Esophagus squamous epithelium (tissue), 5 donors: ENCODE measurements around the gene LRP8. TPM values are rescaled to one million over a fixed set of nuclear protein-coding genes. Genes with fewer than 3 reads are reported as not detected.
"Not testable (repeated sequence)": the region's sequence is repeated elsewhere in the genome, so short reads cannot be mapped to it uniquely, and the experiment has no call there.

Experiments used
- DNase-seq: peaks from one replicate; lab custom pipeline; 2025; lab: John Stamatoyannopoulos, UW
- H3K27ac ChIP-seq, 4 donors: fragments of 200-600 bp; sonication (generic); one replicate each; pipeline ENCODE4 v1.5.1; 2016 to 2019; ENCODE audit warnings: mild to moderate bottlenecking in 1 of 4
- H3K27me3 ChIP-seq, 4 donors: fragments of 200-600 bp; sonication (generic); 1 replicate in 3 of 4; 2 replicates in 1 of 4; pipeline versions ENCODE4 v1.5.1 to v1.6.0; 2017 to 2021; ENCODE audit warnings: antibody characterized with exemption in 1 of 4
- H3K36me3 ChIP-seq, 3 donors: fragments of 200-600 bp; sonication (generic); one replicate each; pipeline ENCODE4 v1.5.1; 2016 to 2019
- H3K4me1 ChIP-seq, 3 donors: fragments of 200-600 bp; sonication (generic); one replicate each; pipeline ENCODE4 v1.5.1; 2017 to 2019
- H3K4me3 ChIP-seq, 4 donors: fragments of 200-600 bp; sonication (generic); 1 replicate in 3 of 4; 2 replicates in 1 of 4; pipeline ENCODE4 v1.5.1; 2016 to 2019; ENCODE audit warnings: mild to moderate bottlenecking in 2 of 4, moderate library complexity in 1 of 4
- H3K9me3 ChIP-seq, 3 donors: fragments of 200-600 bp; sonication (generic); one replicate each; pipeline ENCODE4 v1.5.1; 2016 to 2019
- POLR2A ChIP-seq, 4 donors: fragments of 450-650 bp; IDR thresholded peaks; one replicate each; pipeline ENCODE4 v1.6.1; 2017; ENCODE audit warnings: antibody characterized with exemption in 4 of 4, mild to moderate bottlenecking in 4 of 4, moderate library complexity in 3 of 4
- WGBS, 2 donors: methylation state at CpG; one replicate each; pipeline ENCODE4 v1.1.5; 2018; 5-methylcytosine and 5-hydroxymethylcytosine counted together
- intact Hi-C: fragments of 100-400 bp; cut with DNase I; formaldehyde crosslinking; loops from one replicate; pipeline ENCODE4 v1.15.0; 2022
- total RNA-seq, 4 donors: library from RNA; depleted of rRNA; stranded (reverse); fragments of >200 nt; gene quantifications; one replicate each; pipeline ENCODE4 v1.1.0, GENCODE V29; 2016
- TF ChIP-seq, protein P1 (sequence below), 6 experiments: fragments of 450-650 bp in 4 of 6; fragments of 200-600 bp in 2 of 6; sonication (generic) in 2 of 6; IDR thresholded peaks; one replicate each; pipeline ENCODE4 v1.5.1; 2016 to 2019; ENCODE audit warnings: antibody characterized with exemption in 6 of 6, mild to moderate bottlenecking in 4 of 6, moderate library complexity in 4 of 6
- donor health status: DM: yes; HTN: yes; CAD: no.

The LRP8 gene
- total RNA-seq, 4 donors from 2014 or later = 15.3 to 39.6 (median 18.8) TPM

DNA sequence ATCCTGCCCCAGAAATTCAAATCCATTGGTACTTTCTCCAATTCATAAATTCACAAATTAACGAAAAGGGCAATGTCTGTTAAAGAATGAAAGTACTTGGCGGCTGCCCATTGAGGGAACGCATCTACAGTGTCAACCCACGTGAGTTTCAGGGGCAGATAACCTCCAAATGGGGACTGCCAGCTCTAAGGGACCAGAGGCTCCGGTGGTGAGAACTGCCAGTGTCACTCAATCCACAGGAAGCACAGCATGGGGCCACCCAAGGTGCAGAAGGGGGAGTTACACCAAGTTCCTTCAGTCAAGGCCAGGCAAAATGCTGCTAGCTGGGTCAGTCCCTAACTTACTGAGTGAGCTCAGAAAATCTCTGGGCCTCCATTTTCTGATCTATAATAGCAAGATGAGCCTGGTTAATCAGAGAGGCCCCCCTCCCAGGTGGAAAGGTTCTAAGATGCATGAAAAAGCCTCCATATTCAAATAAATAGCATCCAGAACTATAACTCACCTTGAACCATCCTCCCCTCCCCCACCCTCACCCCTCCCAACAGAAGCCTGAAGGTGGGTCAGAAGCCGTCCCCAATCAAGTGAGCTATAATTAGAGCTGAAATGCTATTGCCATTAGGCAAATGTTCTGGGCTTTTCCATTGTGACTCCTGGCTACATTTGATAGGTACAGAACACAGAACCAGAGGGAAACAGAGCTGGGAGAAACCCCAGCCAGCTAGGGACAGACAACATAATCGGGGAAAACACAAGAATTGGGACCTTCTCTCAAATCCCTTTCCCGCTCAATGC lies 41.7 kb downstream of the LRP8 start:
- intact Hi-C loops = no loop called here
- DNase-seq = no peak
- no peaks in the 10 kb centered on the region for H3K9me3 ChIP-seq
- H3K27ac ChIP-seq = no peak overlapping the region
- H3K4me1 ChIP-seq = no peaks in the 10 kb centered on the region
- no peak overlapping the region for H3K4me3 ChIP-seq
- 74 to 77% methylated on average over 7 to 8 of the region's 8 CpGs for WGBS, 2 donors
- TF ChIP-seq, protein P1, sequence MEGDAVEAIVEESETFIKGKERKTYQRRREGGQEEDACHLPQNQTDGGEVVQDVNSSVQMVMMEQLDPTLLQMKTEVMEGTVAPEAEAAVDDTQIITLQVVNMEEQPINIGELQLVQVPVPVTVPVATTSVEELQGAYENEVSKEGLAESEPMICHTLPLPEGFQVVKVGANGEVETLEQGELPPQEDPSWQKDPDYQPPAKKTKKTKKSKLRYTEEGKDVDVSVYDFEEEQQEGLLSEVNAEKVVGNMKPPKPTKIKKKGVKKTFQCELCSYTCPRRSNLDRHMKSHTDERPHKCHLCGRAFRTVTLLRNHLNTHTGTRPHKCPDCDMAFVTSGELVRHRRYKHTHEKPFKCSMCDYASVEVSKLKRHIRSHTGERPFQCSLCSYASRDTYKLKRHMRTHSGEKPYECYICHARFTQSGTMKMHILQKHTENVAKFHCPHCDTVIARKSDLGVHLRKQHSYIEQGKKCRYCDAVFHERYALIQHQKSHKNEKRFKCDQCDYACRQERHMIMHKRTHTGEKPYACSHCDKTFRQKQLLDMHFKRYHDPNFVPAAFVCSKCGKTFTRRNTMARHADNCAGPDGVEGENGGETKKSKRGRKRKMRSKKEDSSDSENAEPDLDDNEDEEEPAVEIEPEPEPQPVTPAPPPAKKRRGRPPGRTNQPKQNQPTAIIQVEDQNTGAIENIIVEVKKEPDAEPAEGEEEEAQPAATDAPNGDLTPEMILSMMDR (IDR thresholded peaks at IDR 0.05) = no peak
- TF ChIP-seq POLR2A (IDR thresholded peaks at IDR 0.05) = no peak
- no peaks in the 10 kb centered on the region for H3K27me3 ChIP-seq
- H3K36me3 ChIP-seq = peaks cover 0 to 36% (median 0%) of the 10 kb centered on the region in 3 donors

DNA sequence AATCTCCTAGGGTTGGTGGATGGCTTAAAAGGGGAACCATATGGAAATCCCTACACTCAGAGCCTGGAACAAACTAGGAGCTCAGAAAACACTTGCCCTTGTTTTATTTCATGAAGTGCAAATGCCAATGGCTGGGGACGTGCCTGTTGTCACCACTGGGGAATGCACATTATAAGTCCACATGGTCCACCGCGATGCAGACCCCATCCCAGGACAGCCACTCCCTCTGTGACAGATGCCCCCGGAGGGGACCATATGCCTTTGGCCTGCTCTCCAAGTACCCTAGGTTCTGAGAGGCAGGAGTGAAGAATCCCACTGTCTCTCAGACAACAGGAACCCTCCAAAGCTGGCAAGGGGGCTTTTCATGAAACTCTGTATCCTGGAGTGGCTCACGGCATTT lies 42.3 kb downstream of the LRP8 start:
- Histone ChIP-seq H3K27me3 (no peaks in the 10 kb centered on the region), H3K27ac (no peak overlapping the region), H3K4me3 (no peak overlapping the region), H3K36me3 (peaks cover 0 to 42% (median 0%) of the 10 kb centered on the region in 3 donors), H3K9me3 (no peaks in the 10 kb centered on the region), H3K4me1 (no peaks in the 10 kb centered on the region)
- intact Hi-C loops = no loop called here
- no peak for DNase-seq
- TF ChIP-seq, protein P1 (IDR thresholded peaks at IDR 0.05) = no peak
- TF ChIP-seq POLR2A (IDR thresholded peaks at IDR 0.05) = no peak
- WGBS, 2 donors = 63 to 76% methylated on average over 5 of the region's 5 CpGs

DNA sequence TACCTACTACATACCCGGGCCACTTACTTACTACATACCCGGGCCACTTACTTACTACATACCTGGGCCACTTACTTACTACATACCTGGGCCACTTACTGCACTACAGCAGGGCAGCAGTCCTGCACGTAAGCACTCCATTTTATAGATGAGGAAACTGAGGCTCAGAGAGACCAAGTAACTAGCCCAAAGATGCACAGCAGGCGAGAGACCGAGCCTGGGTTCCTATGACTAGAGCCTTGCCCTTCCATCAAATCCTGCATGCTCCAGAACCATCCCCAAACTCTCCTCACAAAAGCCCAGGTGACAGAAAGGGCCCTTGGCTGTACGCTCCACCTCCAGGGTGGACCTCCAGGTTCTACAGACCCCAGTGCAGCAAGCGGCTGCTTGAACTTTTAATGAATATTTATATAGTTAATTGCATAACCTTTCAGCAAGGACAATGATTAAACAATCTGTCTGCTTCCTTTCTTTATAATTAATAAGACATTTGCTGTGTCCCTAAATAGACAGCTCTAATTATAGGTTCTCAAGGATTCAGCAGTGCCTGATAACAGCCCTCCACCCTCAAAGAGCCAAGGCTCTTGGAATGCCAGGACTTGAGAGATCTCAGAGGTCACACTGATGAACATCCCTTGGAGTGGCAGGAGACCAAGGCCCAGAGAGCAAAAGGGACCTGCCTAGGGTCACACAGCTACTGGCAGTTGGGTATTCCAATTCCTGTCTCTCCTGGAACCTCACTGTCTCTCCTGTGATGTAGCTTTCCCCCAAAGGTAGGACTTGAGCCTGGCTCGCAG lies 43.4 kb downstream of the LRP8 start:
- TF ChIP-seq, protein P1 (IDR thresholded peaks at IDR 0.05) = no peak
- no peak for TF ChIP-seq POLR2A (IDR thresholded peaks at IDR 0.05)
- Histone ChIP-seq H3K27me3 (no peaks in the 10 kb centered on the region), H3K4me3 (no peak overlapping the region), H3K9me3 (no peaks in the 10 kb centered on the region), H3K27ac (no peak overlapping the region), H3K36me3 (peaks cover 0 to 45% (median 0%) of the 10 kb centered on the region in 3 donors), H3K4me1 (no peaks in the 10 kb centered on the region)
- DNase-seq = no peak
- WGBS, 2 donors = 95 to 100% methylated on average over 6 to 8 of the region's 8 CpGs
- intact Hi-C loops = no loop called here

DNA sequence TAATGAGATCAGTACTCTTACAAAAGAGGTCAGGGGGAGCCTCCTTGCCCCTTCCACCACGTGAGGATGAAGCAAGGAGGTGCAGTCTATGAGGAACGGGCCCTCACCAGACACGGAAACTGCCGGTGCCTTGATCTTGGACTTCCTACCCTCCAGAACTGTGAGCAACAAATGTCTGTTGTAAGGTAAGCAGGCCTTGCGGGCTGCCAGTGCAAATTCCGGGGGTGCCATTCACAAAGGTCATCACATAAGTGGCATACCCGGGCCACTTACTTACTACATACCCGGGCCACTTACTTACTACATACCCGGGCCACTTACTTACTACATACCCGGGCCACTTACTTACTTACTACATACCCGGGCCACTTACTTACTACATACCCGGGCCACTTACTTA lies 44.7 kb downstream of the LRP8 start:
- H3K4me3 ChIP-seq, intact Hi-C loops, H3K4me1 ChIP-seq, H3K27me3 ChIP-seq, DNase-seq, H3K27ac ChIP-seq, H3K9me3 ChIP-seq: not testable (repeated sequence)
- H3K36me3 ChIP-seq = peaks cover 0 to 38% (median 0%) of the 10 kb centered on the region in 3 donors
- 92 to 94% methylated on average over 11 to 12 of the region's 12 CpGs for WGBS, 2 donors

DNA sequence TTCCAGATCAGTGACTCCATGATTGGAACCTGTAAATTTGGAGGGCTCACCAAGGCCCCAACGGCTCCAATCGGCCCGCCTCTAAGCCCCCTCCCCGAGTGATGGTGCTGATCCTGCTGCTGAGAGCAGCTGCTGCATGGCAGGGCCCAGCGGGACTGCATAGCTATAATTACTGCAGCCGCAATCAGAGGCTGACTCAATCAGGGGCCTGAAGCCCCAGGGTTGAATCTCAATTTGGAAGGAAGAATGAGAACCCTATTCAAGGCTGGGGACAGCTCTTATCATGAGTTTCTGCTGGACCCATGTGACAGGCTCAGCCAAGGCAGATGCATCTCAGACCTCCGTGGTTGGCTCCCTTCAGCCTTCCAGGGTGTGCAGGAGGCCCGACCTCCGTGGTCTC lies 46.7 kb downstream of the LRP8 start:
- 85 to 90% methylated on average over 4 to 6 of the region's 9 CpGs for WGBS, 2 donors
- no peak for DNase-seq
- no peak for TF ChIP-seq POLR2A (IDR thresholded peaks at IDR 0.05)
- TF ChIP-seq, protein P1 (IDR thresholded peaks at IDR 0.05) = no peak
- no peaks in the 10 kb centered on the region for H3K27me3 ChIP-seq
- H3K4me1 ChIP-seq = no peaks in the 10 kb centered on the region
- intact Hi-C loops = no loop called here
- H3K27ac ChIP-seq = no peak overlapping the region
- no peaks in the 10 kb centered on the region for H3K9me3 ChIP-seq
- H3K36me3 ChIP-seq = peaks cover 0 to 43% (median 0%) of the 10 kb centered on the region in 3 donors
- no peak overlapping the region for H3K4me3 ChIP-seq
